KMS-11 (cell line): ENCODE results near the gene INPP5E.

Source experiments
- H2AFZ ChIP-seq: fragments of 200-600 bp; sonication (generic); 2 replicates; pipeline ENCODE4 v1.6.1; 2016; ENCODE audit warnings: antibody characterized with exemption, mixed run types, low read depth
- H3K27ac ChIP-seq: fragments of 200-600 bp; sonication (generic); 2 replicates; pipeline ENCODE4 v1.6.1; 2016; ENCODE audit warnings: mild to moderate bottlenecking, mixed run types
- H3K27me3 ChIP-seq: fragments of 200-600 bp; sonication (generic); 2 replicates; pipeline ENCODE4 v1.6.1; 2017; ENCODE audit warnings: mild to moderate bottlenecking, low read depth, mixed run types, moderate library complexity; ENCODE audit not compliant: insufficient read depth
- H3K36me3 ChIP-seq: fragments of 200-600 bp; sonication (generic); 2 replicates; pipeline ENCODE4 v1.6.1; 2017; ENCODE audit warnings: mild to moderate bottlenecking, mixed run types; ENCODE audit not compliant: insufficient read depth
- H3K4me1 ChIP-seq: fragments of 200-600 bp; sonication (generic); 2 replicates; pipeline ENCODE4 v1.6.1; 2016; ENCODE audit warnings: mild to moderate bottlenecking, low read depth, mixed run types; ENCODE audit not compliant: poor library complexity, severe bottlenecking
- H3K4me2 ChIP-seq: fragments of 200-600 bp; sonication (generic); 2 replicates; pipeline ENCODE4 v1.7.0; 2016; ENCODE audit warnings: mild to moderate bottlenecking, mixed run types
- H3K4me3 ChIP-seq: fragments of 200-600 bp; sonication (generic); IDR thresholded peaks from 2 replicates; pipeline ENCODE4 v1.6.1; 2017; ENCODE audit warnings: low read depth, low read length, mixed read lengths; ENCODE audit not compliant: insufficient read depth
- H3K79me2 ChIP-seq: fragments of 200-600 bp; sonication (generic); 2 replicates; pipeline ENCODE4 v1.6.1; 2016; ENCODE audit warnings: low read depth, mixed run types; ENCODE audit not compliant: insufficient read depth
- H3K9ac ChIP-seq: fragments of 200-600 bp; sonication (generic); 2 replicates; pipeline ENCODE4 v1.6.1; 2016; ENCODE audit warnings: mild to moderate bottlenecking, mixed run types
- H4K20me1 ChIP-seq: fragments of 200-600 bp; sonication (generic); 2 replicates; pipeline ENCODE4 v1.6.1; 2016; ENCODE audit warnings: mild to moderate bottlenecking, mixed run types; ENCODE audit not compliant: insufficient read depth
- TF ChIP-seq, protein P1 (sequence below): fragments of 200-600 bp; sonication (generic); conservative IDR thresholded peaks from 2 replicates; pipeline ENCODE4 v1.6.1; 2017; ENCODE audit warnings: low read depth, mild to moderate bottlenecking, antibody characterized with exemption, low read length, moderate library complexity, mixed read lengths

The INPP5E gene

DNA sequence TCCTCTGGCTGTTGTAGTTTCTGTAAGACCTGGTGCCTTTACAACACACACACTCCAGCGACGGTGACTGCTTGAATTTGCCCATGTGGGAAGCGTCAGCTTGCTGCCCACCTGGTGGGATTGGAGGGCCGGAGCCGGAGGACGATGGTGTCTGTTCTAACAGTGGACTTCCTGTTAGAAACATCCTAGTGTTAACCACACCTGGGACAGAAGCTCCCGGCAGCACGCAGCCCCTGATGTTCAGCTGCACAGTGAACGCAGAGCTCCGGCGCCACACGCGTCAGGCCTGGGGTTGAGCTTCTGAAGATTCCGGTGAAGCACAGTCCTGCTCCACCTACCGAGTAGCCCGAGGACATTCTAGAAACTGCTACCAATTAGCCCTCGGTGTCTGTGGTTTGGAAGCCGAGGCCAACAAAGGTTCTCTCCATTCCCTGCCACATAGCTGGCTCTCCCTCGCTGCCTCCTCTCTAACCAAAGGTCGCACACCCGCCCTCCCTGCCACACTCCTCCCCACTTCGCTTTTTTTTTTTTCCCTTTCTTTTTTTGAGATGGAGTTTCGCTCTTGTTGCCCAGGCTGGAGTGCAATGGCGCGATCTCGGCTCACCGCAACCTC, 14.8 kb downstream of the INPP5E start:
- H3K9ac ChIP-seq = no peak overlapping the region
- no peaks in the 10 kb centered on the region for H3K27me3 ChIP-seq
- H3K27ac ChIP-seq = no peak overlapping the region
- H3K36me3 ChIP-seq = 0 out of 2 replicates have a peak, but pooled peaks cover 4% of the 10 kb centered on the region
- H3K79me2 ChIP-seq = no peaks in the 10 kb centered on the region
- no peaks in the 10 kb centered on the region for H4K20me1 ChIP-seq
- H2AFZ ChIP-seq = no peak overlapping the region
- TF ChIP-seq, protein P1, sequence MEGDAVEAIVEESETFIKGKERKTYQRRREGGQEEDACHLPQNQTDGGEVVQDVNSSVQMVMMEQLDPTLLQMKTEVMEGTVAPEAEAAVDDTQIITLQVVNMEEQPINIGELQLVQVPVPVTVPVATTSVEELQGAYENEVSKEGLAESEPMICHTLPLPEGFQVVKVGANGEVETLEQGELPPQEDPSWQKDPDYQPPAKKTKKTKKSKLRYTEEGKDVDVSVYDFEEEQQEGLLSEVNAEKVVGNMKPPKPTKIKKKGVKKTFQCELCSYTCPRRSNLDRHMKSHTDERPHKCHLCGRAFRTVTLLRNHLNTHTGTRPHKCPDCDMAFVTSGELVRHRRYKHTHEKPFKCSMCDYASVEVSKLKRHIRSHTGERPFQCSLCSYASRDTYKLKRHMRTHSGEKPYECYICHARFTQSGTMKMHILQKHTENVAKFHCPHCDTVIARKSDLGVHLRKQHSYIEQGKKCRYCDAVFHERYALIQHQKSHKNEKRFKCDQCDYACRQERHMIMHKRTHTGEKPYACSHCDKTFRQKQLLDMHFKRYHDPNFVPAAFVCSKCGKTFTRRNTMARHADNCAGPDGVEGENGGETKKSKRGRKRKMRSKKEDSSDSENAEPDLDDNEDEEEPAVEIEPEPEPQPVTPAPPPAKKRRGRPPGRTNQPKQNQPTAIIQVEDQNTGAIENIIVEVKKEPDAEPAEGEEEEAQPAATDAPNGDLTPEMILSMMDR = no peak
- no peaks in the 10 kb centered on the region for H3K4me1 ChIP-seq
- no peak overlapping the region for H3K4me3 ChIP-seq
- H3K4me2 ChIP-seq = no peak overlapping the region

GRCh38 chr9:136423432-136424146, 16.1 kb downstream of the INPP5E start:
- no peak overlapping the region for H3K4me3 ChIP-seq
- H2AFZ ChIP-seq = no peak overlapping the region
- no peak overlapping the region for H3K27ac ChIP-seq
- H3K4me1 ChIP-seq = no peaks in the 10 kb centered on the region
- H3K4me2 ChIP-seq = no peak overlapping the region
- no peaks in the 10 kb centered on the region for H4K20me1 ChIP-seq
- no peak overlapping the region for H3K9ac ChIP-seq
- 0 out of 2 replicates have a peak, but pooled peaks cover 4% of the 10 kb centered on the region for H3K36me3 ChIP-seq
- no peaks in the 10 kb centered on the region for H3K79me2 ChIP-seq
- no peaks in the 10 kb centered on the region for H3K27me3 ChIP-seq
- TF ChIP-seq, protein P1 = no peak

- Histone ChIP-seq H3K4me1 (no peaks in the 10 kb centered on the region), H3K27me3 (no peaks in the 10 kb centered on the region), H2AFZ (no peak overlapping the region), H3K36me3 (0 out of 2 replicates have a peak, but pooled peaks cover 4% of the 10 kb centered on the region), H3K4me2 (no peak overlapping the region), H3K9ac (no peak overlapping the region), H3K27ac (no peak overlapping the region), H3K4me3 (no peak overlapping the region), H4K20me1 (no peaks in the 10 kb centered on the region), H3K79me2 (no peaks in the 10 kb centered on the region)
- TF ChIP-seq, protein P1 = no peak
Measured at GRCh38 chr9:136422876-136423275, 16.8 kb downstream of the INPP5E start.

DNA sequence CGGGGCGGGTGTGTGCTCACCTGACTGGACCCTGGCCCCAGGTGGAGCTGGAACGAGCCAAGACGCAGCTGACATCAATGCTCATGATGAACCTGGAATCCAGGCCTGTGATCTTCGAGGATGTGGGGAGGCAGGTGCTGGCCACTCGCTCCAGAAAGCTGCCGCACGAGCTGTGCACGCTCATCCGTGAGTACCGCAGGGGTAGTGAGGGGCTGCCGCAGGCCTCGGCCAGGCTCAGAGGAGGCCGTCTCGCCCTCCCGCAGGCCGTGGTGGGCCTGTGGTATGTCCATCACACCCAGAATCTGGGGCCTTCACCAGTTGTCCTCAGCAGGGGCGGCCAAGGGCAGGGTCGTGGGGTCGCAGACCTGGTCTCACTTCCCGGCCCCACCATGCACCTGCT, 17.9 kb downstream of the INPP5E start:
- H3K4me1 ChIP-seq = no peaks in the 10 kb centered on the region
- TF ChIP-seq, protein P1 = no peak
- no peaks in the 10 kb centered on the region for H3K27me3 ChIP-seq
- H2AFZ ChIP-seq = no peak overlapping the region
- no peaks in the 10 kb centered on the region for H4K20me1 ChIP-seq
- no peak overlapping the region for H3K9ac ChIP-seq
- H3K79me2 ChIP-seq = no peaks in the 10 kb centered on the region
- peaks cover 4% of the 10 kb centered on the region; the same call in 1 of the 2 replicates for H3K36me3 ChIP-seq
- no peak overlapping the region for H3K4me3 ChIP-seq
- no peak overlapping the region for H3K4me2 ChIP-seq
- no peak overlapping the region for H3K27ac ChIP-seq
